ENCODE measurements around the gene PPP1R12A. TPM values are rescaled to one million over a fixed set of nuclear protein-coding genes. Genes with fewer than 3 reads are reported as not detected.

The PPP1R12A gene
- total and polyA plus RNA-seq, 2 of the 4 experiments (the other 2 are of a cell fraction), result 47.7 to 112 TPM

DNA sequence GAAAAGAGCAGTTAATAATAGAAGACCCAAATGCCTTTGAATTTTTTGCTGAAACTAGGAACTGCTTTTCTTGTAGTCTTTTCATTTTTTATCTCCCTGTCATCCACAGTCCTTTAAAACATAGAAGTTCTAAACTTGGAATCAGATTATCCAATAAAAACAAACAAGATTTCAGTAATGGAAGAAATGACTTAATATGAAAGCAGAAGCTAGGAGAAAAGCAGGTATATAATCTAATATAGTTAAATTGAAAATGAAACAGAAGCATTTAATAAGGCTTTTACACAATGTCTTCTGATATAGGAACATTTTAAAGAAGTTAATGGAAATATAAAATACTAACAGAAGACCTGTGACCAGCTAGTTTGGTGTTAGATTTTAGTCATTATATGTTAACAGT, 26.5 kb downstream of the PPP1R12A start:
- no peak overlapping the region for H2AK5ac ChIP-seq (ENCODE audit: low read depth, low read length)
- H3K14ac ChIP-seq (replicated peaks; ENCODE audit: low read depth, low read length), result no peak overlapping the region
- H3K27me3 ChIP-seq (ENCODE audit: control insufficient read depth, insufficient read depth, low read length), result no peaks in the 10 kb centered on the region
- H3K4me2 ChIP-seq (ENCODE audit: low read depth, low read length), result no peak overlapping the region
- peaks cover 2% of the 10 kb centered on the region; the same call in 1 of the 2 replicates for H3K36me3 ChIP-seq (ENCODE audit: control insufficient read depth, insufficient read depth, low read length)
- H2BK5ac ChIP-seq (ENCODE audit: low read depth, low read length, poor library complexity, severe bottlenecking), result no peak overlapping the region
- ATAC-seq (ENCODE audit: low read depth), result no peak
- H2BK120ac ChIP-seq (ENCODE audit: low read depth, low read length), result no peak overlapping the region
- H3K56ac ChIP-seq (ENCODE audit: extremely low read depth, insufficient read depth, low read length), result no peak overlapping the region
- BruUV-seq (replicated peaks), result no TSS peak
- TF ChIP-seq MAFK (IDR thresholded peaks at IDR 0.05; ENCODE audit: low read depth, low read length) (no peak), RCOR1 (IDR thresholded peaks at IDR 0.05; ENCODE audit: insufficient replicate concordance, low read length) (no peak), SMC3 (IDR thresholded peaks at IDR 0.05; ENCODE audit: low read depth, low read length) (no peak), CEBPB (IDR thresholded peaks at IDR 0.05; ENCODE audit: low read depth, low read length) (no peak), NFE2L2 (IDR thresholded peaks at IDR 0.05; ENCODE audit: low read depth, low read length) (no peak), CHD1 (IDR thresholded peaks at IDR 0.05; ENCODE audit: low read depth, low read length) (no peak), POLR2A (IDR thresholded peaks at IDR 0.05; ENCODE audit: low read depth, low read length) (no peak), RAD21 (IDR thresholded peaks at IDR 0.05; ENCODE audit: low read length) (no peak), MXI1 (IDR thresholded peaks at IDR 0.05; ENCODE audit: borderline replicate concordance, low read depth, low read length) (no peak), MAZ (IDR thresholded peaks at IDR 0.05; ENCODE audit: borderline replicate concordance, low read depth, low read length) (no peak)
- TF ChIP-seq, protein P1, sequence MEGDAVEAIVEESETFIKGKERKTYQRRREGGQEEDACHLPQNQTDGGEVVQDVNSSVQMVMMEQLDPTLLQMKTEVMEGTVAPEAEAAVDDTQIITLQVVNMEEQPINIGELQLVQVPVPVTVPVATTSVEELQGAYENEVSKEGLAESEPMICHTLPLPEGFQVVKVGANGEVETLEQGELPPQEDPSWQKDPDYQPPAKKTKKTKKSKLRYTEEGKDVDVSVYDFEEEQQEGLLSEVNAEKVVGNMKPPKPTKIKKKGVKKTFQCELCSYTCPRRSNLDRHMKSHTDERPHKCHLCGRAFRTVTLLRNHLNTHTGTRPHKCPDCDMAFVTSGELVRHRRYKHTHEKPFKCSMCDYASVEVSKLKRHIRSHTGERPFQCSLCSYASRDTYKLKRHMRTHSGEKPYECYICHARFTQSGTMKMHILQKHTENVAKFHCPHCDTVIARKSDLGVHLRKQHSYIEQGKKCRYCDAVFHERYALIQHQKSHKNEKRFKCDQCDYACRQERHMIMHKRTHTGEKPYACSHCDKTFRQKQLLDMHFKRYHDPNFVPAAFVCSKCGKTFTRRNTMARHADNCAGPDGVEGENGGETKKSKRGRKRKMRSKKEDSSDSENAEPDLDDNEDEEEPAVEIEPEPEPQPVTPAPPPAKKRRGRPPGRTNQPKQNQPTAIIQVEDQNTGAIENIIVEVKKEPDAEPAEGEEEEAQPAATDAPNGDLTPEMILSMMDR (conservative IDR thresholded peaks at IDR 0.05; ENCODE audit: low read depth, low read length), result no peak
- intact Hi-C loops (cut with micrococcal nuclease) (loop anchor here (2.0 kb wide), 1 partner anchor 66 kb away; no protein-coding TSS in a partner anchor), dilution Hi-C loops (cut with HindIII; ENCODE audit: low sequenced_read_pairs, unreplicated experiment) (no loop called here), in situ Hi-C loops (cut with MboI; ENCODE audit: low sequenced_read_pairs) (no loop called here)
- no peak overlapping the region for H3K18ac ChIP-seq (ENCODE audit: low read depth, low read length)
- no peak overlapping the region for H3K27ac ChIP-seq (ENCODE audit: insufficient read depth, low read length)
- H3K4me1 ChIP-seq (ENCODE audit: control insufficient read depth, insufficient read depth, low read length), result peaks cover 3% of the 10 kb centered on the region; the same call in 1 of the 2 replicates
- ChIA-PET POLR2A (ENCODE audit: unreplicated experiment) (no interaction called here), CTCF (interaction anchor here (0.7 kb wide), 1 partner anchor 225 kb away, joined by 3 read pairs; no protein-coding TSS in a partner anchor)
- no peak overlapping the region for H3K23ac ChIP-seq (ENCODE audit: low read depth, low read length)
- no peak overlapping the region for H4K91ac ChIP-seq (ENCODE audit: insufficient read depth, low read depth, low read length)
- H4K20me1 ChIP-seq (ENCODE audit: insufficient read depth, low read length), result peaks cover 75% of the 10 kb centered on the region
- no peaks in the 10 kb centered on the region for H3K9me3 ChIP-seq (ENCODE audit: control insufficient read depth, insufficient read depth, low read length)
- H2AFZ ChIP-seq (replicated peaks; ENCODE audit: low read length, poor library complexity), result no peak overlapping the region
- H2BK15ac ChIP-seq (ENCODE audit: low read depth, low read length), result no peak overlapping the region
- no peak overlapping the region for H2BK20ac ChIP-seq (ENCODE audit: low read depth, low read length)
- H3K79me1 ChIP-seq (ENCODE audit: low read depth in 1 of 2, low read length in 2 of 2), result peaks cover 0 to 52% of the 10 kb centered on the region in 2 experiments; a peak in 3 of 4 replicates
- H3K9ac ChIP-seq (ENCODE audit: low read depth, low read length), result no peak overlapping the region
- peaks cover 6% of the 10 kb centered on the region; the same call in 1 of the 2 replicates for H3K9me1 ChIP-seq (ENCODE audit: insufficient read depth, low read length)
- no peak overlapping the region for H3K4ac ChIP-seq (ENCODE audit: low read depth, low read length)
- no peak for DNase-seq
- H4K5ac ChIP-seq (ENCODE audit: low read depth, low read length), result no peak overlapping the region
- H3K4me3 ChIP-seq (ENCODE audit: insufficient read depth, low read depth, low read length), result no peak overlapping the region
- no peak overlapping the region for H4K8ac ChIP-seq (ENCODE audit: low read depth in 2 of 2, low read length in 2 of 2)
- H2AK9ac ChIP-seq (replicated peaks; ENCODE audit: low read depth, low read length, poor library complexity), result no peak overlapping the region
